Liver (tissue), 9 donors: ENCODE results near the gene F11. TPM values are rescaled to one million over a fixed set of nuclear protein-coding genes. Genes with fewer than 3 reads are reported as not detected.

Experiments
- DNase-seq: peaks from one replicate; pipeline ENCODE4 v3.0.0-alpha.2; 2017; ENCODE audit warnings: low spot score
- H3K27ac ChIP-seq, 2 donors: one replicate each; pipeline ENCODE4 v1.7.0; 2013; ENCODE audit warnings: inconsistent platforms in 2 of 2, low read length in 2 of 2, control low read depth in 1 of 2, low read depth in 1 of 2, mild to moderate bottlenecking in 1 of 2
- H3K27me3 ChIP-seq, 4 donors: one replicate each; pipeline versions ENCODE4 v1.6.1 to v1.7.0; 2013; ENCODE audit warnings: low read length in 3 of 4, inconsistent platforms in 1 of 4, mild to moderate bottlenecking in 1 of 4, moderate library complexity in 1 of 4; ENCODE audit not compliant: control insufficient read depth in 4 of 4, insufficient read depth in 4 of 4
- H3K36me3 ChIP-seq, 4 donors: one replicate each; pipeline versions ENCODE4 v1.6.1 to v1.7.0; 2013; ENCODE audit warnings: low read length in 3 of 4, mild to moderate bottlenecking in 3 of 4, low read depth in 1 of 4, moderate library complexity in 1 of 4; ENCODE audit not compliant: control insufficient read depth in 4 of 4, insufficient read depth in 3 of 4
- H3K4me1 ChIP-seq, 4 donors: one replicate each; pipeline versions ENCODE4 v1.6.1 to v1.7.0; 2013; ENCODE audit warnings: low read length in 3 of 4, mild to moderate bottlenecking in 3 of 4, moderate library complexity in 1 of 4; ENCODE audit not compliant: control insufficient read depth in 4 of 4, insufficient read depth in 4 of 4
- H3K4me3 ChIP-seq, 3 donors: one replicate each; pipeline versions ENCODE4 v1.6.1 to v1.7.0; 2013; ENCODE audit warnings: low read length in 3 of 3, control low read depth in 1 of 3, low read depth in 1 of 3, mild to moderate bottlenecking in 1 of 3
- H3K9ac ChIP-seq, 2 donors: one replicate each; pipeline ENCODE4 v1.7.0; 2013; ENCODE audit warnings: low read length in 2 of 2, mild to moderate bottlenecking in 2 of 2, moderate library complexity in 2 of 2, control low read depth in 1 of 2, low read depth in 1 of 2
- H3K9me3 ChIP-seq, 4 donors: one replicate each; pipeline versions ENCODE4 v1.6.1 to v1.7.0; 2013; ENCODE audit warnings: low read length in 3 of 4; ENCODE audit not compliant: control insufficient read depth in 4 of 4
- ATF3 ChIP-seq: IDR thresholded peaks from 2 replicates; pipeline ENCODE4 v1.6.1; 2016; ENCODE audit warnings: antibody characterized with exemption
- EGR1 ChIP-seq, 2 donors: IDR thresholded peaks; 2 replicates each; pipeline ENCODE4 v1.6.1; 2016 to 2018; ENCODE audit warnings: antibody characterized with exemption in 2 of 2, low read depth in 2 of 2
- FOXA1 ChIP-seq: IDR thresholded peaks from 2 replicates; pipeline ENCODE4 v1.6.1; 2016; ENCODE audit warnings: antibody characterized with exemption
- FOXA2 ChIP-seq: IDR thresholded peaks from 2 replicates; pipeline ENCODE4 v1.6.1; 2016; ENCODE audit warnings: antibody characterized with exemption
- GABPA ChIP-seq, 2 donors: IDR thresholded peaks in 1 of 2; conservative IDR thresholded peaks in 1 of 2; 2 replicates each; pipeline ENCODE4 v1.6.1; 2016; ENCODE audit warnings: antibody characterized with exemption in 2 of 2, mild to moderate bottlenecking in 1 of 2, moderate library complexity in 1 of 2
- HNF4A ChIP-seq, 2 donors: conservative IDR thresholded peaks; 2 replicates each; pipeline ENCODE4 v1.6.1; 2016; ENCODE audit warnings: antibody characterized with exemption in 2 of 2, mild to moderate bottlenecking in 2 of 2
- HNF4G ChIP-seq: IDR thresholded peaks from 2 replicates; pipeline ENCODE4 v1.6.1; 2016; ENCODE audit warnings: antibody characterized with exemption
- JUND ChIP-seq, 2 donors: IDR thresholded peaks; 2 replicates each; pipeline ENCODE4 v1.6.1; 2016; ENCODE audit warnings: antibody characterized with exemption in 2 of 2
- MAX ChIP-seq: IDR thresholded peaks from 2 replicates; pipeline ENCODE4 v1.6.1; 2016; ENCODE audit warnings: antibody characterized with exemption
- NR2F2 ChIP-seq: IDR thresholded peaks from 2 replicates; pipeline ENCODE4 v1.6.1; 2016; ENCODE audit warnings: antibody characterized with exemption
- RAD21 ChIP-seq, 2 donors: IDR thresholded peaks; 2 replicates each; pipeline ENCODE4 v1.6.1; 2016; ENCODE audit warnings: antibody characterized with exemption in 2 of 2, mild to moderate bottlenecking in 2 of 2
- REST ChIP-seq: IDR thresholded peaks from 2 replicates; pipeline ENCODE4 v1.6.1; 2016; ENCODE audit warnings: antibody characterized with exemption, mild to moderate bottlenecking
- RXRA ChIP-seq, 2 donors: IDR thresholded peaks; 2 replicates each; pipeline ENCODE4 v1.6.1; 2017 to 2018; ENCODE audit warnings: antibody characterized with exemption in 2 of 2, mild to moderate bottlenecking in 1 of 2
- SP1 ChIP-seq: IDR thresholded peaks from 2 replicates; pipeline ENCODE4 v1.6.1; 2018; ENCODE audit warnings: antibody characterized with exemption, mild to moderate bottlenecking
- TAF1 ChIP-seq: conservative IDR thresholded peaks from 2 replicates; pipeline ENCODE4 v1.6.1; 2016; ENCODE audit warnings: antibody characterized with exemption, mild to moderate bottlenecking
- YY1 ChIP-seq: IDR thresholded peaks from 2 replicates; pipeline ENCODE4 v1.6.1; 2016; ENCODE audit warnings: antibody characterized with exemption, mild to moderate bottlenecking
- WGBS: extraction: QIAGEN DNeasy Blood & Tissue Kit; methylation state at CpG from one replicate; pipeline ENCODE4 v1.1.7; 2013; 5-methylcytosine and 5-hydroxymethylcytosine counted together
- polyA plus RNA-seq, 2 donors: library from polyadenylated mRNA; stranded (reverse) in 1 of 2; unstranded in 1 of 2; fragments of 200-250 nt in 1 of 2; fragments of >200 nt in 1 of 2; fragmentation: Nextera tagmentation in 1 of 2; extraction: Ambion mirVana in 1 of 2; gene quantifications; one replicate each; pipeline versions ENCODE4 v1.2.1 to v1.2.3, GENCODE V29; 2013 to 2015
- total RNA-seq, 2 donors: library from RNA; depleted of rRNA; stranded (reverse); fragments of >200 nt; gene quantifications; one replicate each; pipeline ENCODE4 v1.2.3, GENCODE V29; 2014
- TF ChIP-seq, protein P1 (sequence below): fragments of 150-350 bp; IDR thresholded peaks from 2 replicates; pipeline ENCODE4 v1.5.1; 2017; ENCODE audit warnings: improper control_type of control experiment, low read depth, low read length; ENCODE audit not compliant: missing input control
- TF ChIP-seq, protein P2 (sequence below): IDR thresholded peaks from 2 replicates; pipeline ENCODE4 v1.6.1; 2016; ENCODE audit warnings: antibody characterized with exemption
- donor health status: healthy.
- donor health status: healthy.
- donor health status: healthy.
- donor health status: healthy.
- donor health status: healthy.

F11 gene
- total and polyA plus RNA-seq, 4 donors, result 54.6 to 207 (median 115) TPM

DNA sequence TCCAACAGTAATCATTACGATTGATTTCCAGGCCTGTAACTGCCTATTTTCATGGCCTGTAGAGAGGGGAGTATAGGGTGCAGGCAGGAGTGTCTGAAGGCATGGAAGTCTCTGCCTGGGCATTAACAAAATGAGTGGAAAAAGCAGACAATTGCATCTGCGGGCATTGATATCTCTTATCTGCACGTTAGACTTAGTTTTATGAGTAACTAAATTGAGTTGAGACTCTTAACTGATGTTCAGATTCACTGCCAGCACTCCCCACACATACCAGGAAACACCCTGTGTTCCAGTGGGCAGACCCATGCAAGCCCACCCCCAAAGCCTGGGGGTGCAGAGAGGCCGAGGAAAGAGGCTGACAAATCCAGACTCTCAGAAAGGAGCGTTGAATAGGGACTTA is 33.3 kb downstream of the F11 start:
- H3K27ac ChIP-seq, result no peak overlapping the region
- H3K4me1 ChIP-seq, result peaks cover 2 to 6% (median 4%) of the 10 kb centered on the region in 4 donors
- TF ChIP-seq HNF4A (conservative IDR thresholded peaks at IDR 0.05), result no peak
- H3K27me3 ChIP-seq, result peaks cover 0 to 5% (median 0%) of the 10 kb centered on the region in 4 donors
- no peak overlapping the region for H3K9ac ChIP-seq
- no peak for DNase-seq
- no peaks in the 10 kb centered on the region for H3K36me3 ChIP-seq
- no peak overlapping the region for H3K4me3 ChIP-seq
- 82% methylated on average over 5 of the region's 5 CpGs for WGBS
- no peaks in the 10 kb centered on the region for H3K9me3 ChIP-seq

GRCh38 chr4:186300659-186301390 is 34.8 kb downstream of the F11 start:
- Histone ChIP-seq H3K27me3 (peaks cover 0 to 5% (median 0%) of the 10 kb centered on the region in 4 donors), H3K9ac (no peak overlapping the region), H3K27ac (no peak overlapping the region), H3K4me1 (peaks cover 2 to 6% (median 4%) of the 10 kb centered on the region in 4 donors), H3K9me3 (no peaks in the 10 kb centered on the region), H3K4me3 (no peak overlapping the region), H3K36me3 (no peaks in the 10 kb centered on the region)
- 82% methylated on average over 6 of the region's 6 CpGs for WGBS
- no peak for TF ChIP-seq SP1
- TF ChIP-seq, protein P1, sequence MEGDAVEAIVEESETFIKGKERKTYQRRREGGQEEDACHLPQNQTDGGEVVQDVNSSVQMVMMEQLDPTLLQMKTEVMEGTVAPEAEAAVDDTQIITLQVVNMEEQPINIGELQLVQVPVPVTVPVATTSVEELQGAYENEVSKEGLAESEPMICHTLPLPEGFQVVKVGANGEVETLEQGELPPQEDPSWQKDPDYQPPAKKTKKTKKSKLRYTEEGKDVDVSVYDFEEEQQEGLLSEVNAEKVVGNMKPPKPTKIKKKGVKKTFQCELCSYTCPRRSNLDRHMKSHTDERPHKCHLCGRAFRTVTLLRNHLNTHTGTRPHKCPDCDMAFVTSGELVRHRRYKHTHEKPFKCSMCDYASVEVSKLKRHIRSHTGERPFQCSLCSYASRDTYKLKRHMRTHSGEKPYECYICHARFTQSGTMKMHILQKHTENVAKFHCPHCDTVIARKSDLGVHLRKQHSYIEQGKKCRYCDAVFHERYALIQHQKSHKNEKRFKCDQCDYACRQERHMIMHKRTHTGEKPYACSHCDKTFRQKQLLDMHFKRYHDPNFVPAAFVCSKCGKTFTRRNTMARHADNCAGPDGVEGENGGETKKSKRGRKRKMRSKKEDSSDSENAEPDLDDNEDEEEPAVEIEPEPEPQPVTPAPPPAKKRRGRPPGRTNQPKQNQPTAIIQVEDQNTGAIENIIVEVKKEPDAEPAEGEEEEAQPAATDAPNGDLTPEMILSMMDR, result no peak
- TF ChIP-seq MAX, result no peak
- no peak for TF ChIP-seq HNF4A (conservative IDR thresholded peaks at IDR 0.05)
- TF ChIP-seq FOXA2, result no peak
- TF ChIP-seq, protein P2, sequence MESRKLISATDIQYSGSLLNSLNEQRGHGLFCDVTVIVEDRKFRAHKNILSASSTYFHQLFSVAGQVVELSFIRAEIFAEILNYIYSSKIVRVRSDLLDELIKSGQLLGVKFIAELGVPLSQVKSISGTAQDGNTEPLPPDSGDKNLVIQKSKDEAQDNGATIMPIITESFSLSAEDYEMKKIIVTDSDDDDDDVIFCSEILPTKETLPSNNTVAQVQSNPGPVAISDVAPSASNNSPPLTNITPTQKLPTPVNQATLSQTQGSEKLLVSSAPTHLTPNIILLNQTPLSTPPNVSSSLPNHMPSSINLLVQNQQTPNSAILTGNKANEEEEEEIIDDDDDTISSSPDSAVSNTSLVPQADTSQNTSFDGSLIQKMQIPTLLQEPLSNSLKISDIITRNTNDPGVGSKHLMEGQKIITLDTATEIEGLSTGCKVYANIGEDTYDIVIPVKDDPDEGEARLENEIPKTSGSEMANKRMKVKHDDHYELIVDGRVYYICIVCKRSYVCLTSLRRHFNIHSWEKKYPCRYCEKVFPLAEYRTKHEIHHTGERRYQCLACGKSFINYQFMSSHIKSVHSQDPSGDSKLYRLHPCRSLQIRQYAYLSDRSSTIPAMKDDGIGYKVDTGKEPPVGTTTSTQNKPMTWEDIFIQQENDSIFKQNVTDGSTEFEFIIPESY, result no peak
- no peak for TF ChIP-seq JUND (IDR thresholded peaks at IDR 0.05)
- TF ChIP-seq HNF4G, result no peak
- no peak for TF ChIP-seq YY1
- TF ChIP-seq TAF1, result no peak
- TF ChIP-seq RXRA (IDR thresholded peaks at IDR 0.05), result no peak
- no peak for TF ChIP-seq GABPA (IDR thresholded peaks at IDR 0.05 in 1 of 2, conservative IDR thresholded peaks at IDR 0.05 in 1 of 2)
- no peak for TF ChIP-seq ATF3
- no peak for TF ChIP-seq REST
- TF ChIP-seq RAD21 (IDR thresholded peaks at IDR 0.05), result no peak
- TF ChIP-seq EGR1 (IDR thresholded peaks at IDR 0.05; ENCODE audit: low read depth in 2 of 2), result no peak
- TF ChIP-seq NR2F2, result no peak
- TF ChIP-seq FOXA1, result no peak
- DNase-seq, result no peak
